ENCODE measurements around the gene IGFBP7.

IGFBP7 gene

DNA sequence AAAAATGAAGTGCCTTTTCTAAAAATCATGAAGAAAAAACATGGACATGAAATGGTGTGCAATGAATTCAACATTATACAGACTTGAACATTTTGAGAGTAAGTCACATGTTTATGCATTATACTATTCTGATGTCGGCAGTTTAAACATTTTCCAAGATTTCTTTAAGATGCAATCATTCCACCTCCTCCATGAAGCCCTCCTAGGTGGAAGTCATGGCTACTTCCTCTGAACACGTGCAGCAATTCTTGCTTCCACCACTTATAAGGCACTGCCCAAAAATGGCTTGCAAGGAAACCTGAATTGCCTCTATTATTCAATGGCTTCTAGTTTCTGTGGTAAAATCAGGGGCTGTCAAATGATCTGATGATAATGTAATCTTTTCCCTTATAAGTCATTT is 25.8 kb downstream of the IGFBP7 start:
- Histone ChIP-seq H3K27me3 (ENCODE audit: insufficient read depth, low read length) (no peaks in the 10 kb centered on the region), H3K36me3 (ENCODE audit: insufficient read depth, low read length) (no peaks in the 10 kb centered on the region), H2AFZ (ENCODE audit: low read depth, low read length) (no peak overlapping the region), H3K9me3 (ENCODE audit: low read length) (no peaks in the 10 kb centered on the region), H3K4me3 (ENCODE audit: low read length) (no peak overlapping the region), H3K4me1 (ENCODE audit: insufficient read depth, low read length) (peaks cover 13% of the 10 kb centered on the region)

- no peak overlapping the region for H3K4me3 ChIP-seq (ENCODE audit: low read length)
- peaks cover 22% of the 10 kb centered on the region for H3K4me1 ChIP-seq (ENCODE audit: insufficient read depth, low read length)
- no peaks in the 10 kb centered on the region for H3K36me3 ChIP-seq (ENCODE audit: insufficient read depth, low read length)
- H3K27me3 ChIP-seq (ENCODE audit: insufficient read depth, low read length): no peaks in the 10 kb centered on the region
- no peaks in the 10 kb centered on the region for H3K9me3 ChIP-seq (ENCODE audit: low read length)
- H2AFZ ChIP-seq (ENCODE audit: low read depth, low read length): no peak overlapping the region
Measured at GRCh38 chr4:57083090-57083489, 27.1 kb downstream of the IGFBP7 start.

DNA sequence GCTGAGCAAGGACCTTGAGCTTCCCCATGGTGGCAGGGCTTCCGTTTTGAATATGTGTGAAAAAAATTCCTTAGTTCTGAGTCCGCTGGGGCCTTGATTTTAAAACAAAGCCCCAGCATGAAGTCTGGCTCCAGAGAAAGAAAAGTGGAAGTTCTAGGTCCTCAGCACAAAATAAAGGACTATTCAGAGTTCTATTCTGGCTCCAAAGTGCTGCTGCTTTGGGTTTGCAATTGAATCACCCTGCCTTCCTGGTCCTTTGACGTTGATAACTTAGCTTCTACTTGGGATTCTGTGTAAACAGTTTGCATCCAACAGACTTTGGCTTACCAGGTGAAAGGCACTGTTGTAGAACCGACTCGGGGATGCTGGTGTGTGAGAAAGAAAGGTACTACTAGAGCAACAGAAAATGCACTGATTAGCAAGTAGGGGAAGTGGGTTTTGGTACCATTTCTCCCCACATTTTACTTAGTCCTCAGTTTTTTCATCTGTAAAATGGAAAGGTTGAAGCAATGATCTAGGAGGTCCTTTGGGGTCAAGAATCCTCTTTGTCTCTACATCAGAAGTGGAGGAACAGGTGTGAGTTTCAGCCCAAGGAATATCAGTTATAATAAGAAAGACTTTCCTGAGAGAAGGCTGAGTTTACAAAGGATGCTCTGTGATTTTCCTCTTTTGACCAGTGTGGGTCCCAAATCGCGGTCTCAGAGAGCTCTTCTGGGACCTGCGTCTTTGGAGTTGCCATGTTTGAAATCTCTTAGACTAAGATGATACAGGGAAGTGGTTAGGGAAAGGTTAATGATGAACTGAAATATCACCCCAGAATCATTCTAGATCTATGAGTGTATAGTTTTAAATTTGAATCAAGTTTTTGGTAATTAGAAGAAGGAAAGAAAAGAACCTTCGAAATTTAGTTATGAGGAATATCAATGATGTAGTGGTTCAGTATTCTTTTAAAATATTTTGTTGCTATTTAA is 28.2 kb downstream of the IGFBP7 start:
- no peaks in the 10 kb centered on the region for H3K36me3 ChIP-seq (ENCODE audit: insufficient read depth, low read length)
- no peaks in the 10 kb centered on the region for H3K9me3 ChIP-seq (ENCODE audit: low read length)
- H2AFZ ChIP-seq (ENCODE audit: low read depth, low read length): no peak overlapping the region
- no peak overlapping the region for H3K4me3 ChIP-seq (ENCODE audit: low read length)
- peaks cover 24% of the 10 kb centered on the region for H3K4me1 ChIP-seq (ENCODE audit: insufficient read depth, low read length)
- H3K27me3 ChIP-seq (ENCODE audit: insufficient read depth, low read length): no peaks in the 10 kb centered on the region

- H3K27me3 ChIP-seq (ENCODE audit: insufficient read depth, low read length): no peaks in the 10 kb centered on the region
- peaks cover 24% of the 10 kb centered on the region for H3K4me1 ChIP-seq (ENCODE audit: insufficient read depth, low read length)
- H3K36me3 ChIP-seq (ENCODE audit: insufficient read depth, low read length): no peaks in the 10 kb centered on the region
- H3K9me3 ChIP-seq (ENCODE audit: low read length): no peaks in the 10 kb centered on the region
- no peak overlapping the region for H3K4me3 ChIP-seq (ENCODE audit: low read length)
- no peak overlapping the region for H2AFZ ChIP-seq (ENCODE audit: low read depth, low read length)
Measured at GRCh38 chr4:57080781-57081650, 29.2 kb downstream of the IGFBP7 start.

DNA sequence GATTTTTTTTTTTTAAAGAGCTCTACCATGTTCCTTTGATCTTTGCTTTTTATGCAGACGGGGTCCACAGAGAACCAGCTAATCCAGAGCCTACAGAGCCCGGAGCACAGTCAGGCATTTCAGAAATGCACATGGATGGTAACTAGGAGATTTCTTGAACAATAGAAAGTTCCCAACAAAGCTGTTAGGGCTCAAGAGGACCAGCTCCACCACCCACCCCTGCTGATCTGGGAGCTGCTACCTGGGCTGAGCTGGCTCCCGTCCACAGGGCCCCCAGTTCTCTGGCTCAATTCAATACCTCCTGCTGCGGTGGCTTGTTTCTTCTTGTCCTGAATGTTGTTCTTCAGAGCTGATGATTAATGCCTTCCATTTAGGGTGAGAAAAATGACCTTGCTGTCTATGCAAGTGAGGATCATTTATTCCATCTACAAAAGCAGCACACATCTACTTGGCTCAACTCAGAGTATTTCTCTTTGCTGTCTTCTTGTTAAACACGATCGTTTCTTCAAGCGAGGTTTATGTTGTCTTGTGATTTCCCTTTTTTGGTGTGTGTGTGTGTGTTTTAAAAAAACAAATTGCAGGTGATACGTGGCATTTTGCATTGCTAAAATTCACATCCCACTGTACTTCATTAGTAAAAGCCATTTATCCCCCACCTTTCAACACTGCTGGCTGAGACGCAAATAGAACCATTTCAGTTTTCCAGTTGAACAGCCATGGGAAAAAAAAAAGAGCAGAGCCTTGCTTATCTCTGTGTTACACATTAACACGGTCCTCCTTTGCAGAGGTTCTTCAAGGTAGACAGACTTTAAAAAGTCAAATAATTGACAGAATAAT is 31.3 kb downstream of the IGFBP7 start:
- Histone ChIP-seq H3K4me3 (ENCODE audit: low read length) (no peak overlapping the region), H3K9me3 (ENCODE audit: low read length) (no peaks in the 10 kb centered on the region), H2AFZ (ENCODE audit: low read depth, low read length) (no peak overlapping the region), H3K4me1 (ENCODE audit: insufficient read depth, low read length) (peaks cover 24% of the 10 kb centered on the region), H3K27me3 (ENCODE audit: insufficient read depth, low read length) (no peaks in the 10 kb centered on the region), H3K36me3 (ENCODE audit: insufficient read depth, low read length) (no peaks in the 10 kb centered on the region)

GRCh38 chr4:57077550-57078343 is 32.4 kb downstream of the IGFBP7 start:
- Histone ChIP-seq H3K36me3 (ENCODE audit: insufficient read depth, low read length) (no peaks in the 10 kb centered on the region), H3K9me3 (ENCODE audit: low read length) (no peaks in the 10 kb centered on the region), H3K4me3 (ENCODE audit: low read length) (no peak overlapping the region), H3K27me3 (ENCODE audit: insufficient read depth, low read length) (no peaks in the 10 kb centered on the region), H2AFZ (ENCODE audit: low read depth, low read length) (no peak overlapping the region), H3K4me1 (ENCODE audit: insufficient read depth, low read length) (peaks cover 24% of the 10 kb centered on the region)

DNA sequence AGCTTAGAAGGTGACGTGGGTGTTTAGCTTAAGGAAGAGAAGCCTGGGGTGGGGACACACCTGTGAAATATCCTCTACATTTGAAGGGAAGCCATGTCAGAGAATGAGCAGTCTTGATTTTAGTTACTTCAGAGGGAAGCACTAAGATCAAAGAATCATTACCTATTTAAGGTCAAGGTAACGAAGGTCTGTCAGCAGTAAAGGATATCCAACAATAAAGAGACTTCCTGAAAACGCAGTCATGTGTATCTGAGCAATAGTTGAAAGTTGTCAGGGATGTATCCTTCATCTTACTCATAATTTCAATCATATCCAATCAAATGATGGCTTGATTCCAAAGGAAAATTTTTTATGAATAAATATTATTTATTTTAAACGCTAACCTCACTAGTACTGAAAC is 33.5 kb downstream of the IGFBP7 start:
- Histone ChIP-seq H3K36me3 (ENCODE audit: insufficient read depth, low read length) (no peaks in the 10 kb centered on the region), H3K4me3 (ENCODE audit: low read length) (no peak overlapping the region), H2AFZ (ENCODE audit: low read depth, low read length) (no peak overlapping the region), H3K4me1 (ENCODE audit: insufficient read depth, low read length) (peaks cover 23% of the 10 kb centered on the region), H3K27me3 (ENCODE audit: insufficient read depth, low read length) (no peaks in the 10 kb centered on the region), H3K9me3 (ENCODE audit: low read length) (no peaks in the 10 kb centered on the region)

DNA sequence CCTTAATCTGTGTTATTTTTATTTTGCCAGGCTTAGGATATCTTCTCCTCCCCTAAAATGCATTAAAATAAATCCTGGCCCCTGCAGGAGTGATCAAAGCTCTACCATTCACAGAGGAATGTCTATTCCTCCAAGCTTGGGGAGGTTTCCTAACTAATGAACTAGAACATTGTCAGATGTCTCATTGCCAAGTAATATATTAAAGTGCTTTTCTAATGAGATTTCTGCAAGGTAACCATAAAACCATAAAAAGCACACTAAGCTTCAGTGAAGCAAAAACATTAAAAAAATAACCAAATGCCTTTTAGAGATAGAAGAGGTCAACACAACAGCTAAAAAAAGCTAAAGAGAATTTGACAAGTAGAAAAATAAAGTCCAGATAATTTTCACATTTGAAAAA is 34.8 kb downstream of the IGFBP7 start:
- Histone ChIP-seq H3K36me3 (ENCODE audit: insufficient read depth, low read length) (no peaks in the 10 kb centered on the region), H3K27me3 (ENCODE audit: insufficient read depth, low read length) (no peaks in the 10 kb centered on the region), H3K4me1 (ENCODE audit: insufficient read depth, low read length) (peaks cover 17% of the 10 kb centered on the region), H2AFZ (ENCODE audit: low read depth, low read length) (no peak overlapping the region), H3K4me3 (ENCODE audit: low read length) (no peak overlapping the region), H3K9me3 (ENCODE audit: low read length) (no peaks in the 10 kb centered on the region)

DNA sequence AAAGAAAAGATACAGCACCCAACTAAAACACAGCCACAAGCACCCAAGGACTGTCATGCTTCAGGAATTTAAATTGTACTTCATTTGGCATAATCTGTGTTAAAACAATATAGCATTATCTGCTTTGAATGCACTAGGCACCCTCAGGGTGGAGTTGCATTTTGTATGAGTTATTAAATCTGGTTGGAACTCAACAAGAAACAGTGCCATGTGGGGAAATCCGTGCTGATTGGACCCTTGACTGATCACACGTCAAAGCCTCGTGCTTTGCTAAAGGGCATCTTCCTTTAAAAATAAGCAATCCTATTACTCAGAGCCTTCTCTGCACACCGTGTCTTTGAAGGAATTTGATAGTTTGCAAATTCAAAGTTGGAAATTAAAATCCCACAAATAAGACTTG is 35.4 kb downstream of the IGFBP7 start:
- Histone ChIP-seq H3K4me3 (ENCODE audit: low read length) (no peak overlapping the region), H3K27me3 (ENCODE audit: insufficient read depth, low read length) (no peaks in the 10 kb centered on the region), H3K4me1 (ENCODE audit: insufficient read depth, low read length) (peaks cover 17% of the 10 kb centered on the region), H2AFZ (ENCODE audit: low read depth, low read length) (no peak overlapping the region), H3K36me3 (ENCODE audit: insufficient read depth, low read length) (no peaks in the 10 kb centered on the region), H3K9me3 (ENCODE audit: low read length) (no peaks in the 10 kb centered on the region)

GRCh38 chr4:57073559-57073958 is 36.6 kb downstream of the IGFBP7 start:
- no peak overlapping the region for H2AFZ ChIP-seq (ENCODE audit: low read depth, low read length)
- H3K36me3 ChIP-seq (ENCODE audit: insufficient read depth, low read length): no peaks in the 10 kb centered on the region
- no peaks in the 10 kb centered on the region for H3K27me3 ChIP-seq (ENCODE audit: insufficient read depth, low read length)
- no peak overlapping the region for H3K4me3 ChIP-seq (ENCODE audit: low read length)
- peaks cover 7% of the 10 kb centered on the region for H3K4me1 ChIP-seq (ENCODE audit: insufficient read depth, low read length)
- no peaks in the 10 kb centered on the region for H3K9me3 ChIP-seq (ENCODE audit: low read length)

DNA sequence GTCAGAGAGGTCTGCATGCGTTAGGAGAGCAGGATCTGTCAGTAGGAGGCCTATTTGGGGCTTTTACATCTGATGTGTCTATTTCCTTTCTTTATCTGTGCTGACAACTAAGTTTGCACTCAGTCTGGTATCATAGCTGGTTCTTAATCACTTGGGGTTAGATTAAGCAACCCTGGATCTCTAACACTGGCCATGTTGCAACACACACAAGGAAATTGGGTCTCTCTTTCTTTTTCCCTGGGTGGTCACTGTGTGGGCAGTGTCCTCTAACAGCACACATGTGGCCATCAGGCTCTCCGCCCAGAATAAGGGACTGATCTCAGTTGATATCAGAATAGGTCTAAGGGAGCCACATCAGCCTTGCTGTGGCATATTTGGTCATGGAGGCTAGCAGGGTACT is 38.9 kb downstream of the IGFBP7 start:
- H3K36me3 ChIP-seq (ENCODE audit: insufficient read depth, low read length): no peaks in the 10 kb centered on the region
- H3K9me3 ChIP-seq (ENCODE audit: low read length): no peaks in the 10 kb centered on the region
- H2AFZ ChIP-seq (ENCODE audit: low read depth, low read length): no peak overlapping the region
- H3K27me3 ChIP-seq (ENCODE audit: insufficient read depth, low read length): no peaks in the 10 kb centered on the region
- no peak overlapping the region for H3K4me3 ChIP-seq (ENCODE audit: low read length)
- no peaks in the 10 kb centered on the region for H3K4me1 ChIP-seq (ENCODE audit: insufficient read depth, low read length)

DNA sequence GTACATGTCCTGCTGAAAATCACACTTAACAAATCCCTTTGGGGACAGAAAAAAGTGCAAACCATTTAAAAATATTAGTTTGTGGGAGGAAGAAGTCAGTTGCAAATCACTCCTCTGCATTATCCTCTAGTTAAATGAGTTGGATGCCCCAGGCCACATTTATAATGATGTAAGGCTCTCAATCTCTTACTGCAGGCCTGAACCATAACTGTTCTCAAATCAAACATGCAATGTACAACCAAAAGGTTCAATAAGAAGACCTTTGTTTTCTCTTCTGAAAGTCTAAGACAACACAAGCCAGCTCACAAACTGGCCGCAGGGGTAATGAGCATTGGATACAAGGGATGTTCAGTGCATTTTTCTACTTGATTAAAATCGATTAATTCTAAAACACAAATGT is 39.7 kb downstream of the IGFBP7 start:
- no peaks in the 10 kb centered on the region for H3K36me3 ChIP-seq (ENCODE audit: insufficient read depth, low read length)
- H2AFZ ChIP-seq (ENCODE audit: low read depth, low read length): no peak overlapping the region
- H3K4me1 ChIP-seq (ENCODE audit: insufficient read depth, low read length): no peaks in the 10 kb centered on the region
- H3K9me3 ChIP-seq (ENCODE audit: low read length): no peaks in the 10 kb centered on the region
- no peak overlapping the region for H3K4me3 ChIP-seq (ENCODE audit: low read length)
- no peaks in the 10 kb centered on the region for H3K27me3 ChIP-seq (ENCODE audit: insufficient read depth, low read length)

Data from neuron (in vitro differentiated cells).